GM19025 (cell line): Measurements from ENCODE around the gene TEX54.
A peak's percentile ranks its signal among the peaks of the same experiment; 100 is the strongest.
"Not testable (repeated sequence)": the region's sequence is repeated elsewhere in the genome, so short reads cannot be mapped to it uniquely, and the experiment has no call there.

ENCODE experiments used
- ATAC-seq: cut with Tn5 transposase; IDR thresholded peaks from one replicate; pipeline ENCODE4 v1.9.1; 2021; ENCODE audit warnings: mild to moderate bottlenecking, low read depth, moderate library complexity; ENCODE audit not compliant: unreplicated experiment

The TEX54 gene

DNA sequence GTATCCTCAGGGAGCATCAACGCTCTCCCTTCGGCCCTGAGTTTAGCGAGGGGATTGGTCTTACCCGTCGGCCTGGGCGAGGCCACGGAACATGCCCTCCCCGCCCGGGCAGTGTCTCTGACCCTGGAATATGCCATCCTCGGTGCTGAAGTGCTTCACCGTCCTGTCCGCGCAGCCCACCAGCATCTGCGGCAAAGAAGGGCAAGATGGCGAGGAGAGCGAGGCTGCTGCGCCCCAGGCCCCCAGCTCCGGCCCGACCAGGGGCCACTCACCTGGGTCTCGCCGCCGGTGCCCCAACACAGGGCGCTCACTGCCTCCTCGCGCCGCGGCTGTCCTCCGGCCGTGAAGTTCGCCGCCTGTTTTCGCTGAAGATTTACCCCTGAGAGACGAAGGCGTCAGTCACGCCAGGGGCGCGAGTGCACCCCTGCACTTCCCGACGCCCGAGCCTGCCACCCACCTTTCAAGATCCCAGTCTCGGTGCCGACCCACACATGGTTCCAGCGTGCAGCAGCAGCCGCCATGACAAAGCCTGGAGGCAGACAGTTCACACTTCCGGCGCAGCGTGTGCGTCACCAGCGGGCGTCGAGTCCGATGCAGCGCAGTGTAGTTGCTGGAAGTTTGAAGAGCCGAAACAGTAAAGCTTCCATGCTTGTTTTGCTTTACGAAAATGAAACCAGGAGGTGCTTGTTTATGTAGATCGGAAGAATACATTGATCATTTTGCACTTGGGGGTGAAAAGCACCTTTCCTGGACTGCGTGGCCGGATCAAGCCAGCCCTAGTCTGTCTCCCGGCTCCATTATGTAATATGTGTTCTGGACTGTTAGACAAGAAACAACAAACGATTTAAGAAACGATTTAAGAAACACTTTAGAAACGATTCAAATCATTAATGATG is 6.7 kb upstream of the TEX54 start, which contains the start of gene WDR74:
TSS of gene WDR74 (minus strand) at position 541 of the 896 bp plus-strand sequence. CDS start at position 521, 20 bp downstream.
- ATAC-seq = peak; percentile 40

DNA sequence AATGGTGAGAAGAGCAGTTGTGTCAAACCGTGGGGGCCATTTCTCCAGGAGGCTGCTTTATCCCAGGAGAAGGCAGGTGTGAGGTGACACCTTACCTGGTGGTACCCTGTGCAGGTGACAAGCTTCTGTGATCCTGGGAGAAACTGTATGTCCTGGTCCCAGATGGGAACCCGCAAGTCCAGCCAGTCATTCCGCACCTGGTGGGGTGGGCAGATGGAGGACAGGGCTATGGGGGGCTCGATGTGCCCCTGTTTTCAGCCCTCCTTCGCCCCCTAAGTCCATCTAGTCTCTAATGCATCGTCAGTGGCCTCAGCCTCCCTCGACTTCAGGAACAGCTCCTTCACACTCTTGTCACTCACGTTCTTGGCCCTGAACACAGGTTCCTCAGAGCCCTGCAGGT is 2.7 kb upstream of the TEX54 start:
- ATAC-seq = no peak

DNA sequence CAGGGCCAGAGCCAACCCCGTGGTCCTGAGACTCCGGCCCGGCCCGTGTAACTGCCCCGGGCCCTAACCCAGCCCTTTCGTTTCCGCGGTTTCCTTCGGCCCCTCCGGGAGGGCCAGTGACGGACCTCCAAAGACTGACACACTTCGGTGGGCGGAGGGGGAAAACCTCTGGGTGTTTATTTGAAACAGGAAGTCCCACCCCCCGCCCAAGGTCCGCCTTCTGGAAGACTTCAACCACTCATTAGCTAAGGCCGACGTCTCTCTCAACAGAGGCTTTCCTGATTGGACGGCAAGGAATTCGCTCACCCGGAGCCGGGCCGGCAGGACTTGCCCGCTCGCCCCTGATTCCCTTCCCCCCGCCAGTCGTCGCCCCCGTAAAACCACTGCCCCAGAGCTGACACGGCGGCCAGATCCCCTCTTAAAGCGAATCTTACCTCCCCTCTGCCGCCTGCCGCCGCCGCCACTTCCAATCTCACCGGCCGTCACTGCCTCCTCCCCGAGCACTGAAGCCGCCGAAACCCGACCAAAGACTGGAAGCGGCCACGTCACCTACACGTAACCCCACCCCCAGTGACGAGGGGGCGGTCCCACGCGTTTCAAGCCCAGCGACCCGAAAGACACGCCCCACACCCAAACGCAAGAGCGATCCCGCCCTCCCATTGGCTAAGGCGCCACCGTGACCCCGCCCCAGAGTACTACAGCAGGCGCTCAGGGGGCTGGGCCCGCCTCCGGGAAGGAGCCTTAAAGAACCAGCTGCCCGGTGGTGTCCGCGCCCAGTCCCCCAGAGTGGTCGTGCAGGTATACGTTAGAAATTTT is 913 bp downstream of the TEX54 start, which contains the start of gene STX5:
TSS of gene STX5 (minus strand) at position 532 of the 816 bp plus-strand sequence. CDS start 808 bp downstream, outside the sequence.
- ATAC-seq = peak; percentile 87

- ATAC-seq = no peak
Measured at GRCh38 chr11:62830904-62831519, 1.6 kb downstream of the TEX54 start.

DNA sequence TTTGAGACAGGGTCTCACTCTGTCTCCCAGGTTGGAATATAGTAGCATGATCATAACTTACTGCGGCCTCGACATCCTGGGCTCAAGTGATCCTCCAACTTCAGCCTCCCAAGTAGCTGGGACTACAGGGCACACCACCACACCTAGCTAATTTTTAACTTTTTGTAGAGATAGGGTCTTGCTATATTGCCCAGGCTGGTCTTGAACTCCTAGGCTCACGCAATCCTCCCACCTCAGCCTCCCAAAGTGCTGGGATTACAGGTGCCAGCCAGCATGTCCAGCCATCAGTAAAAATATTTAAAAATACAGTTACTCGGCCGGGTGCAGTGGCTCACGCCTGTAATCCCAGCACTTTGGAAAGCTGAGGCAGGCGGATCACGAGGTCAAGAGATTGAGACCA is 4.5 kb downstream of the TEX54 start:
- not testable (repeated sequence) for ATAC-seq

DNA sequence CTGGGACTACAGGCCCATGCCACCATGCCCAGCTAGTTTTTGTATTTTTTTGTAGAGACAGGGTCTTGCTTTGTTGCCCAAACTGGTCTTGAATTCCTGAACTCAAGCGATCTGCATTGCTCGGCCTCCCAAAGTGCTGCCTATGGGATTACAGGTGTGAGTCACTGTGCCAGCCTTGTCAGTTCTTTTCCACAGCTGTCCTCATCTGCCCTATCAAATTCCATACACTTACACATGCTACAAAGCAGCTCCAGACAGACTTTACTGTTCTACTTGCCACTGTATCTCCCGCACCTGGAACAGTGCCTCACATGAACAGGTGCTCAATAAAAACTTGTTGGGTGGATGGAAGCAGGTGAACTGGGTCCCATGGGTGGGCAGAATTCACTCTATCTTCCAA is 9.0 kb downstream of the TEX54 start:
- no peak for ATAC-seq

- ATAC-seq = no peak
Measured at GRCh38 chr11:62817129-62817528, 15.5 kb downstream of the TEX54 start.

GRCh38 chr11:62816557-62816956 is 16.1 kb downstream of the TEX54 start:
- ATAC-seq = no peak

DNA sequence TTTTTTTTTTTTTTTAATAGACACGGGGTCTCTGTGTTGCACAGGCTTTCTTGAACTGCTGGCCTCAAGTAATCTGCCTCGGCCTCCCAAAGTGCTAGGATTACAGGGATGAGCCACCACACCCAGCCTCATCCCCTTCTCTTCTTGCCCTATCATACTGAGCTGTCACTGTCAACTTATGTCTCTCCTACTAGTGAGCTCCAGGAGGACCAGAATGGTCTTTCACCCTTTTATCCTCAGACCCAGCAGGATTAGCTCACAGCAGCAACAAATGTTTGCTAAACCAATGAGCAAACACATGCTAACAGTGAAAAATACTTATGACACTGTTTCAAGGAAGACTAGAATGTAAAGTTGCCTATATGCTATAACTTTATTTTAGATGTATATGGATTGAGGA is 21.0 kb downstream of the TEX54 start:
- no peak for ATAC-seq

DNA sequence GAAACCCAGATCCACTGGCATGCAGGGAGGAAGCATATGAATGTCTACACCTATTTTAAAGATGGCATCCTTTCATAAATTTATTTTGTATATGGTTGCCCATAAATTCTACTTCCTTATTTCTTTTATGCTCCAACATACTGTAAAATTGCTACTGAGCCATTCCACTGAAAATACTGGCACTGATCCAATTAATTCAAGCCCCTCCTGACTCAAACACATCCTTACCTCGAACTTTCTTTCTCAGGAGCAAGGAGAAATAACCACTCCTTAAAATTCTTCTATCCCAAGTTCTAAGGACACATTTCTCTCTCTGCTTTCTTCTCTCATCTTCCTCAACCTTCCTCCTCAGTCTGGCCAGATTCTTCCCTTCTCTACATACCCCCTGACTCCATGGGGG is 21.9 kb downstream of the TEX54 start:
- no peak for ATAC-seq

DNA sequence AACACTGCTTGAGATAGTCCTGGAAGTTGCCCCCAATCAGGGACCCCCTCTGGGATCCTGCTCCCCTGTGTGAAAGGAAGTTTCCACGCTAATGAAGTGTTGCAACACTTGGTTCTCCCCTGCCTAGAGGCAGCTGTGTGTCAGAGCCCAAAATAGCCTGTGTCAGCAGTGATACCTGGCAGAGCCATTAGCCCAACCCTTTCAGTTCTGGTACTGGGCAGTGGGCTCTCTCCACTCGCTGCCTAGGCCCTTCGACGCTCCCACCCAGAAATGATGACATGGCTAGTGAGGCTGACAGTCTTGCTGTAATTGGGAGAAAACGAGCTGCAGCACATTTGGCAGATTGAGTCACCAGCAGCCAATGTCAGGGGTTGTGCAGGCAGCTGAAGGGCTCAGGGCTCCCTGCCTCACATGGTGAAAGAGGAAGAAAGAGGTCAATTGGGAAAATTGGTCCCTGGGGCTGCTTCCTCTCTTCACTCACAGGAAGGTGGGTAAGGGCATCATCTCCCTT is 26.0 kb downstream of the TEX54 start:
- no peak for ATAC-seq

- no peak for ATAC-seq
Measured at GRCh38 chr11:62805961-62806441, 26.6 kb downstream of the TEX54 start.

DNA sequence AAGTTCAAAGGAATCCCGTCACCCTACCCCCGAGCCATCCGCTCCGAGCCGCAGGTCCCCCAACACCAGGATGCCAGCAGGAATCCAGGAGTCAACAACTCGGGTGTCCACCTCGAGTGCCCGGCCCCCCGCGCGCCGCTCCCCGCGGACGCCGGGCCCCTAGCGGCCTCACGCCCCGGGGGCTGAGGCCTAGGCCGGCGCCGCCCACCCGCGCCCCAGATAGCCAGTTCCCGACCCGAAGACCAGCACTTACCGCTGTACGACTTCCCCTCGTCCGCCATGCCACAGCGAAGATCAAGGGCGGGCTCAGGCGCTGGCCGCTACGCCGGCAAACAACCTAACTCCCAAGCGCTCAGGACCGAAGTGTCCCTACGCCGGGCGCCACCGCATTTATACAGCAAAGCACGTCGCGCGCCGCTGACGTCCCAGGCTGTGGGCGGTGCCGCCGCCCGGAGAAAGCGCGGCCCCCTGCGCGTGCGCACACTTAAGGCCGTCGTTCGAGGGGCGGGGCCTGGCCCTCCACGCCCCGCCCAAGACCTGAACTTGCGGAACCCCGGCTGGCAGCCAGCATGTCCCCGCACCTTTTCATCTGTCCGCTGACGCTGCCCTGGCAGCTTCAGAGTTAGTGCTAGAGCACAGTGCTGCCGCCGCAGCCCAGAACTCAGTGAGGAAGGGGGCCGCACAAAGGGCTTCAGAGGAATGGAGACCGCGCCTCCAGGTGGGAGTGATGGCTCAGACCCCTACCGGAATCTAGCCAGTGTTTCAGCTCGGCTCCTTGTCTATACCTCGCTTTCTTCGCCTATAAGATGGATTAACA is 27.4 kb downstream of the TEX54 start, which contains the start of gene NXF1:
TSS of gene NXF1 (minus strand) at position 365 of the 817 bp plus-strand sequence. CDS start at position 281, 84 bp downstream.
- ATAC-seq = peak; percentile 78

GRCh38 chr11:62804310-62805075 is 28.1 kb downstream of the TEX54 start:
- ATAC-seq = no peak

DNA sequence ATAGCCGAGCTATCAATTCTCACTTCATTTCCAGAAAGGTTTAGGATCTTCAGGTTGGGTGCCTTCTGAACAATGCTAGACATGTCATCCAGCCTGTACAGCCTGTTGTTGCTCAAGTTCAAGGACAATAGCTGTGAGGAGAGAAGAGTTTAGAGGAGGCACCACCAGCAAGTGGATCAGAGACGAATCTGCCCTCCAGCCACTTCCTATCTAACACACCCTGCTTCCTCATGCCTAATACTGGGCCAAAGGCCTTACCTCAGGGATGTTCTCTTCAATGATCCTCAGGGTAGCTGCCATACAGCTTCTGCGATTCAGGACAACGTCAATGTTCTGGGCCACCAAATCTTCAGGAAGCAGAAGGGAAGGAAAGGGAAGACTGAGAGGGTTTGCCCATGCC is 31.6 kb downstream of the TEX54 start:
- ATAC-seq = no peak

GRCh38 chr11:62799486-62799885 is 33.2 kb downstream of the TEX54 start:
- ATAC-seq = no peak

- no peak for ATAC-seq
Measured at GRCh38 chr11:62796281-62796680, 36.4 kb downstream of the TEX54 start.

- ATAC-seq = no peak
Measured at GRCh38 chr11:62794201-62794775, 38.4 kb downstream of the TEX54 start.
